SK-N-SH (cell line): Measurements from ENCODE around the gene PRDX4.

Experiments used
- EP300 ChIP-seq, 2 experiments: IDR thresholded peaks; 2 replicates each; pipeline versions ENCODE4 v1.4.0 to v1.6.1; 2012; ENCODE audit warnings: borderline replicate concordance in 1 of 2, low read depth in 1 of 2, low read length in 1 of 2
- EZH2phosphoT487 ChIP-seq: fragments of 200-600 bp; sonication (generic); IDR thresholded peaks from 2 replicates; pipeline ENCODE4 v1.6.1; 2017; ENCODE audit warnings: low read depth, mixed run types, mild to moderate bottlenecking, antibody characterized with exemption, moderate library complexity, borderline replicate concordance
- POLR2AphosphoS5 ChIP-seq: IDR thresholded peaks from 2 replicates; pipeline ENCODE4 v1.6.1; 2012; ENCODE audit warnings: low read depth, low read length
- TAF1 ChIP-seq: IDR thresholded peaks from 2 replicates; pipeline ENCODE4 v1.6.1; 2012; ENCODE audit warnings: low read depth, mild to moderate bottlenecking, low read length, moderate library complexity, borderline replicate concordance
- TCF12 ChIP-seq: IDR thresholded peaks from 2 replicates; pipeline ENCODE4 v1.4.0; 2012
- YY1 ChIP-seq: IDR thresholded peaks from 2 replicates; pipeline ENCODE4 v1.4.0; 2012; ENCODE audit warnings: low read depth, mild to moderate bottlenecking
- TF ChIP-seq, protein P1 (sequence below): IDR thresholded peaks from 2 replicates; pipeline ENCODE4 v1.4.0; 2012; ENCODE audit warnings: low read depth
- TF ChIP-seq, protein P2 (sequence below): fragments of 200-600 bp; sonication (generic); IDR thresholded peaks from 2 replicates; pipeline ENCODE4 v1.6.1; 2017; ENCODE audit warnings: antibody characterized with exemption, mild to moderate bottlenecking, moderate library complexity
- TF ChIP-seq, protein P3 (sequence below): IDR thresholded peaks from 2 replicates; pipeline ENCODE4 v1.4.0; 2012; ENCODE audit warnings: low read depth, borderline replicate concordance
- TF ChIP-seq, protein P4 (sequence below): fragments of 150-350 bp; IDR thresholded peaks from 2 replicates; pipeline ENCODE4 v1.6.1; 2016; ENCODE audit warnings: mild to moderate bottlenecking, low read depth, low read length

DNA sequence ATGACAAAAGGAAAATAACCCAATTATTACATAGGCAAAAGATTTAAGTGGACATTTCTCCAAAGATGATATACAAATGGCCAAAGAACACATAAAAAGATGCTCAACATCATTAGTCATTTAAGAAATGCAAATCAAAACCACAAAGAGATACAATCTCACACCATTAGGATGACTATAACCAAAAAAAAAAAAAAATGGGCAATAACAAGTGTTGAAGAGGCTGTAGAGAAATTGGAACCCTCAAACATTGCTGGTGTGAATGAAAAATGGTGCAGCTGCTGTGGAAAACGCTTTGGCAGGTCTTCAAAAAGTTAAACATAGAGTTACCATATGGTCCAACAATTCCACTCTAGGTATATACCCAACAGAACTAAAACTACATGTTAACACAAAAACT, 5.6 kb upstream of the PRDX4 start:
- TF ChIP-seq YY1 (no peak), POLR2AphosphoS5 (no peak), TCF12 (peak; percentile 39; the same call in 1 of the 2 replicates), EP300 (IDR thresholded peaks at IDR 0.05; ENCODE audit: borderline replicate concordance in 1 of 2, low read depth in 1 of 2, low read length in 1 of 2) (no peak), EZH2phosphoT487 (no peak), TAF1 (no peak)
- TF ChIP-seq, protein P1, sequence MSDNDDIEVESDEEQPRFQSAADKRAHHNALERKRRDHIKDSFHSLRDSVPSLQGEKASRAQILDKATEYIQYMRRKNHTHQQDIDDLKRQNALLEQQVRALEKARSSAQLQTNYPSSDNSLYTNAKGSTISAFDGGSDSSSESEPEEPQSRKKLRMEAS = no peak
- TF ChIP-seq, protein P2, sequence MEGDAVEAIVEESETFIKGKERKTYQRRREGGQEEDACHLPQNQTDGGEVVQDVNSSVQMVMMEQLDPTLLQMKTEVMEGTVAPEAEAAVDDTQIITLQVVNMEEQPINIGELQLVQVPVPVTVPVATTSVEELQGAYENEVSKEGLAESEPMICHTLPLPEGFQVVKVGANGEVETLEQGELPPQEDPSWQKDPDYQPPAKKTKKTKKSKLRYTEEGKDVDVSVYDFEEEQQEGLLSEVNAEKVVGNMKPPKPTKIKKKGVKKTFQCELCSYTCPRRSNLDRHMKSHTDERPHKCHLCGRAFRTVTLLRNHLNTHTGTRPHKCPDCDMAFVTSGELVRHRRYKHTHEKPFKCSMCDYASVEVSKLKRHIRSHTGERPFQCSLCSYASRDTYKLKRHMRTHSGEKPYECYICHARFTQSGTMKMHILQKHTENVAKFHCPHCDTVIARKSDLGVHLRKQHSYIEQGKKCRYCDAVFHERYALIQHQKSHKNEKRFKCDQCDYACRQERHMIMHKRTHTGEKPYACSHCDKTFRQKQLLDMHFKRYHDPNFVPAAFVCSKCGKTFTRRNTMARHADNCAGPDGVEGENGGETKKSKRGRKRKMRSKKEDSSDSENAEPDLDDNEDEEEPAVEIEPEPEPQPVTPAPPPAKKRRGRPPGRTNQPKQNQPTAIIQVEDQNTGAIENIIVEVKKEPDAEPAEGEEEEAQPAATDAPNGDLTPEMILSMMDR = no peak
- TF ChIP-seq, protein P3, sequence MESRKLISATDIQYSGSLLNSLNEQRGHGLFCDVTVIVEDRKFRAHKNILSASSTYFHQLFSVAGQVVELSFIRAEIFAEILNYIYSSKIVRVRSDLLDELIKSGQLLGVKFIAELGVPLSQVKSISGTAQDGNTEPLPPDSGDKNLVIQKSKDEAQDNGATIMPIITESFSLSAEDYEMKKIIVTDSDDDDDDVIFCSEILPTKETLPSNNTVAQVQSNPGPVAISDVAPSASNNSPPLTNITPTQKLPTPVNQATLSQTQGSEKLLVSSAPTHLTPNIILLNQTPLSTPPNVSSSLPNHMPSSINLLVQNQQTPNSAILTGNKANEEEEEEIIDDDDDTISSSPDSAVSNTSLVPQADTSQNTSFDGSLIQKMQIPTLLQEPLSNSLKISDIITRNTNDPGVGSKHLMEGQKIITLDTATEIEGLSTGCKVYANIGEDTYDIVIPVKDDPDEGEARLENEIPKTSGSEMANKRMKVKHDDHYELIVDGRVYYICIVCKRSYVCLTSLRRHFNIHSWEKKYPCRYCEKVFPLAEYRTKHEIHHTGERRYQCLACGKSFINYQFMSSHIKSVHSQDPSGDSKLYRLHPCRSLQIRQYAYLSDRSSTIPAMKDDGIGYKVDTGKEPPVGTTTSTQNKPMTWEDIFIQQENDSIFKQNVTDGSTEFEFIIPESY = no peak
- TF ChIP-seq, protein P4, sequence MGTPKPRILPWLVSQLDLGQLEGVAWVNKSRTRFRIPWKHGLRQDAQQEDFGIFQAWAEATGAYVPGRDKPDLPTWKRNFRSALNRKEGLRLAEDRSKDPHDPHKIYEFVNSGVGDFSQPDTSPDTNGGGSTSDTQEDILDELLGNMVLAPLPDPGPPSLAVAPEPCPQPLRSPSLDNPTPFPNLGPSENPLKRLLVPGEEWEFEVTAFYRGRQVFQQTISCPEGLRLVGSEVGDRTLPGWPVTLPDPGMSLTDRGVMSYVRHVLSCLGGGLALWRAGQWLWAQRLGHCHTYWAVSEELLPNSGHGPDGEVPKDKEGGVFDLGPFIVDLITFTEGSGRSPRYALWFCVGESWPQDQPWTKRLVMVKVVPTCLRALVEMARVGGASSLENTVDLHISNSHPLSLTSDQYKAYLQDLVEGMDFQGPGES = no peak
